ENCODE results near the gene NSG1.

- TF ChIP-seq EZH2 (IDR thresholded peaks at IDR 0.05; ENCODE audit: low read depth) (no peak), CTCF (conservative IDR thresholded peaks at IDR 0.05) (no peak)
These were observed 47.3 kb upstream of the NSG1 start for GRCh38 chr4:4339504-4340085.
